ENCODE data around the gene BRD9. TPM values are rescaled to one million over a fixed set of nuclear protein-coding genes. Genes with fewer than 3 reads are reported as not detected.
"Not testable (repeated sequence)": the region's sequence is repeated elsewhere in the genome, so short reads cannot be mapped to it uniquely, and the experiment has no call there.

The BRD9 gene
- total RNA-seq, 1 donor from 2014 or later, result 38.5 TPM

DNA sequence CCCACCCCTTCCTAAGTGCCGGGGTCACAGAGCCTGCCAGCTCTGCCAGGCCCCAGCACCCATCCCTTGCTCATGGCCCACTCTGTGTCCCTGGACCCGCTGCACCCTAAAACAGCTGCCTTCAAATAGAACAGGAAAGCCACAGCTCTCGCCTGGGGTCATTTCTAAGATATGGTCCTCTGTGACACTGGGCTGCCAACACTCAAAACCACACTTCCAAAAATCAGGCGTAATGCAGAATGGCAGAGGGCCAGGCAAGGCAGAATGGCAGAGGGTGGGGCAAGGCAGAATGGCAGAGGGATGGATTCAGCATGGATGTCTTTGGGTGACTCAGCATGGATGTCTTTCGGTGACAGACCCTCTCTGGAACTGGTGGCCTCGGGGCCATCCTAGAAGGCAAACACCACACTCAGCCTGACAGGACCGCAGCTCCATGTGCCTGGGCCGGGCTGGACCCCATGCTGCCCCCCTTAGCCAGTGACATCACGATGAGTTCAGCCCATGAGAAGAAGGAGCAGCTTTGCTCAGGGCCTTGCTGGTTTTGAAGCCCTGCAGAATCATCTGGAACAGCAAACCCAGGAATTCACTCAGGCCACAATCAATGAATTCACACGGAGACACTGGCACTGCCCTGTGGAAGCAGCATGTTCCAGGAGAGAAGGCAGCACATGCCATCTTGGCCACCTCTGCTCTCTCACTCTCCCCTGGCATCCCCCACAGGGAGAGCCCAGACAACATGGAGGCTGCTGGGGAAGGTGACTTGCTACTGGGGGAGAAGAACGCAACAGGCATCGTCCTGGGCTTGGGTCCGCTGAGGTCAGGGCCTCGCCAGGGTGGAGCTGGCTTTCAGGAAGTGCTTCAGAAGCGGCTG, 50.8 kb downstream of the BRD9 start:
- peak; percentile 51 for DNase-seq (ENCODE audit: low spot score)
- not testable (repeated sequence) for ATAC-seq
- intact Hi-C loops (cut with DNase I), result loop anchor here (5.0 kb wide), 1 partner anchor 84 kb away; no protein-coding TSS in a partner anchor

DNA sequence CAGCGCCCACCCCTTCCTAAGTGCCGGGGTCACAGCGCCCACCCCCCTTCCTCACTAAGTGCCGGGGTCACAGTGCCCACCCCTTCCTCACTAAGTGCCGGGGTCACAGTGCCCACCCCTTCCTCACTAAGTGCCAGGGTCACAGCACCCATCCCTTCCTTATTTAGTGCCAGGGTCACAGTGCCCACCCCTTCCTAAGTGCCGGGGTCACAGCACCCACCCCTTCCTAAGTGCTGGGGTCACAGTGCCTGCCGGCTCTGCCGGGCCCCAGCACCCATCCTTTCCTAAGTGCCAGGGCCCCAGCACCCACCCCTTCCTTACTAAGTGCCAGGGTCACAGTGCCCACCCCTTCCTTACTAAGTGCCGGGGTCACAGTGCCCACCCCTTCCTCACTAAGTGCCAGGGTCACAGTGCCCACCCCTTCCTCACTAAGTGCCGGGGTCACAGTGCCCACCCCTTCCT, 51.6 kb downstream of the BRD9 start:
- DNase-seq (ENCODE audit: low spot score), result peak; percentile 49
- intact Hi-C loops (cut with DNase I), result loop anchor here (5.0 kb wide), 1 partner anchor 84 kb away; no protein-coding TSS in a partner anchor
- not testable (repeated sequence) for ATAC-seq

DNA sequence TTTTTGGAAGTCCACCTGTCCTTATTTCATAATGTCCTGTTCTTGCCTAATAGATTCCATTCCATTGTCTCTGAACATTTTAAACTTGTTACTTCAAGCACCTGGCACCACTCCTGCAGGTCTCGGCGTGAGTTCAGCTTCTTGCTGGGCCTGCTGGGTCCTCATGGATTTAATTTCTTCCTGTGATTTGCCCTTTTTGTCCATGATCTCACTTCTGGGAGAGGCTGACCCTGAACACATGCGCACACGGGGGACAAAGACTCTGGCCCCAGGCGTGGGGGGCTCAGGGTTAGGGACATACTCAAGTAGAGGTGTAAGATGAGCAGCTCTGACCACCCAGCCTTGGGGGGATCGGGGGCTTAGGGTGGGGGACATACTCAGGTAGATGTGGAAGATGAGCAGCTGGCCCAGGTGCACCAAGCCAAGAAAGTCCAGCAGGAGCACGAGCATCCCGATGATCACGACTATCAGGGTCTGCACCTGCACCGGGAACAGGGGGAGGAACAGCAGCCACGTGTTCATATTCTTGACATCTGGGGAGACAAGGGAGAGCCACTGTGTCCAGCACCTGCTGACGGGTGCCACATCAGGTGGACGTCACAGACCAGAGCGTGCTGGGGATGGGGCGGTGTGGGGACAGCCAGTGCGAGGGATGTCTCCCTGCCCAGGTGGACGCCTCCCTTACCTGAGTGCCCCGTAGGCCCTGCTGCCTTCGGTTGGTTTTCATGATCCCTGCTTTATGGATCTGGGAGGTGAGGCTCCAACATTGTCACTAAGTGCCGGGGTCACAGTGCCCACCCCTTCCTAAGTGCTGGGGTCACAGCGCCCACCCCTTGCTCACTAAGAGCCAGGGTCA, 52.3 kb downstream of the BRD9 start:
- peak; percentile 60 for DNase-seq (ENCODE audit: low spot score)
- intact Hi-C loops (cut with DNase I), result loop anchor here (5.0 kb wide), 1 partner anchor 83 kb away; no protein-coding TSS in a partner anchor
- ATAC-seq, result not testable (repeated sequence)

DNA sequence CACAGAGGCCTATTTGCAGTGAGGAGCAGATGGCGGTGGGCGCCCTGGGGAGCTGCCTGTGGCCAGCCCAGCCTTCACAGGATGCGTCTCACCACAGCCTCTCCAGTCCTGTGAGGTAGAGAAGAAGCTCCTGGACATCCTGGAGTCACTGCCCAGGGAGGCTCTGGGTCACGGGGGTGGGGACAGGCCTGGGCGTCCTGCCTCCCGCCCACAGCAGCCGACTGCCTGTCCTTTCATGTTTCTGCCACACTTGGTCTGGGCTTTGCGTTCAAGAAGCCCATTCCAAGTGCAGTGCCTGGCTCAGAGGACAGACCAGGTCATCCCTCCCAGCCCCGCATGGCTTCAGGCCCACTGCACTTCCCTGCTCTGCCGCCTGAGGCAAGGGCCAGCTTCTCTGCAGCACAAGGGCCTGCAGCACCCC, 54.2 kb downstream of the BRD9 start:
- DNase-seq (ENCODE audit: low spot score), result peak; percentile 57
- ATAC-seq; intact Hi-C loops (cut with DNase I): not testable (repeated sequence)

DNA sequence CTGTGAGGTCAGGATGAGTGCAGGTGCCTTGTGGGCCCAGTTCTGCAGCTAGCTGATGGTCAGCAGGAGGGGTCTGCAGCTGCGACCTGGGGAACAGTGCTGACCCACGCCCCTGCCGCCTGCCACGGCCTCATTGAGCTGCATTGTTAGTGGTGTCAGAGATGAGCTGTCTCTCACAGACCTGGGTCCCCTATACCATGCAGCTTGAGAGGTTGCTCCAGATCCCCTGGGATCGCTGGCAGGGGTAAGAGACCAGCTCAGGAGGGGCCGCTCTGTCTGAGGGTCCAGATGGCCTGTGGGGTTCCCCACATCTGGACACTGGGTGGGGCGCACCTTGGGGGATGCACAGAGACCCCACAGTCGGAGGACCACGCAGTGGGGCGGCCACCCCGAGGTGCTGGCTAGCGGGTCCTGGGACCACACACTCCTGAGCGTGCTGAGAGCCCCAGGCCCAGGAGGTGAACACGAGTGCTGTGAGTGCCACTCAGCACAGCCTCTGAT, 54.9 kb downstream of the BRD9 start:
- intact Hi-C loops (cut with DNase I); ATAC-seq: not testable (repeated sequence)
- peak; percentile 31 for DNase-seq (ENCODE audit: low spot score)

DNA sequence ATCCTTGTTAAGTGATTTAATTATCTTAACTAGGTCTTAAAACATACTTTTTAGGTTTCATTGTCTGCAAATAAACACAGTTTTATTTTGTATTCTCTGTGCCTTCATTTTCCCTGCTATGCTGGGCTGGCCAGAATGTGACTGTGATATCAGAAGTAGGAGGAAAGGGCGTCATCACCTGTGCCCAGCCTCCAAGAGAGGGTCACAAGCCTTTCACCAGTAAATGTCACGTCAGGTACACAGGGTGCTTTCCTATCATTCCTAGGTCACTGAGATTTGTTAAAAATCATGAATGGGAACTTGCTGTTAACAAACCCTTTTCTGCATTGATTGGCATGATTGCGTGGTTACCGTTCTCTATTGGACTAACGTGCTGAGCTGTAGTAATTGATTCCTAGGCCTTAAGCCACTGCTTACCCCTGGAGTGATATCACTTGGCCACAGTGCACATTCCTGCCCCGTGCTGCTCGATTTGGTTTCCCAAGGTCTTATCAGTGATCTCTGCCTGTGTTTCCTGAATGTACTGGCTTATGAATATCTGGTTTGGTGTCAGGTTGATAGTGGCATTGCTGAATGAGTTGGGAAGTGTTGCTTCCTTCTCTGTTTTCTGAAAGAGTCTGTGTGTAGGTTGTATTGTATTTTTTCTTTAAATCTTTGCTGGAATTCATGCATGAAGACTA, 56.5 kb downstream of the BRD9 start:
- ATAC-seq; intact Hi-C loops (cut with DNase I); DNase-seq (ENCODE audit: low spot score): not testable (repeated sequence)

DNA sequence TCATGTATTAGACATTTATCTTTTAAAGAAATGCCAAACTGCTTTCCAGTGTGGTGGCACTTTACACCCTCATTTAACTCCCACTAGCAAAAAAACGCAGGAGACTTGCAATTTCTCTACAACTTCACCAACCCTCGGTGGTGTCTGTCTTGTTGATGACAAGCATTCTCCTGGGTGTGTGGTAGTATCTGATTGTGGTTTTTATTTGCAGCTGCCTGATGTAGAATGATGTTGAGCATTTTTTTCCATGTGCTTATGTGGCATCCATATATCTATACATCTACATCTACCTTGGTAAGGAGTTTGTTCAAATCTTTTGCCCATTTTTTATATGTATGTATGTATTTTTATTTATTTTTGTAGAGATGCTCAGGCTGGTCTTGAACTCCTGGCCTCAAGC, 58.6 kb downstream of the BRD9 start:
- intact Hi-C loops (cut with DNase I); DNase-seq (ENCODE audit: low spot score); ATAC-seq: not testable (repeated sequence)

DNA sequence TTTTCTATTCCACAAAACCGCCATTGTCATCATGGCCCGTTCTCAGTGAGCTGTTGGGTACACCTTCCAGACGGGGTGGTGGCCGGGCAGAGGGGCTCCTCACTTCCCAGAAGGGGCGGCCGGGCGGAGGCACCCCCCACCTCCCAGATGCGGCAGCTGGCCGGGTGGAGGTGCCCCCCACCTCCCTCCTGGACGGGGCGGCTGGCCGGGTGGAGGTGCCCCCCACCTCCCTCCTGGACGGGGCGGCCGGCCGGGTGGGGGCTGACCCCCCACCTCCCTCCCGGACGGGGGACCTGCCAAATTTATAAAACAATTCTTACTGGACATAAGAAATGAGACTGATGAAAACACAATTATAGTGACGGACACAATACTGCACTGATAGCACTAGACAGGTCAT, 64.4 kb downstream of the BRD9 start:
- ATAC-seq; intact Hi-C loops (cut with DNase I); DNase-seq (ENCODE audit: low spot score): not testable (repeated sequence)

DNA sequence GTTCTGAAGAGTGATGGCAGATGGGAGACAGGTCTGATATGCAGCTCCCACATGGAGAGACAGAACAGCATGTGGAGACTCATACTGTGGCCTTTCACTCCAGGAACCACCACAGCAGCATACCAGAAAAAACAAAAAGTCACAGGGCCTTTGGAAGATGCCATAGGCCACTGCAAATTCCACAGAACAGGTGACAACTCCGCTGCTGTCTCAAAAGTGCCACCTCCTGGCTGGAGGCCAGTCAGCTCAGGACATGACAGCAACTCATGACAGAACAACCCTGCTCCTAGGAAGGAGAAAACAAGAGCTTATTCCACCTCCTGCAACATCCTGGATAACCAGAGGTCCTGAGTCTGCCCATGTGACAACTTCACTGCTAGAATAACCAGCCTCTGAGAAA, 67.1 kb downstream of the BRD9 start:
- intact Hi-C loops (cut with DNase I); DNase-seq (ENCODE audit: low spot score); ATAC-seq: not testable (repeated sequence)

DNA sequence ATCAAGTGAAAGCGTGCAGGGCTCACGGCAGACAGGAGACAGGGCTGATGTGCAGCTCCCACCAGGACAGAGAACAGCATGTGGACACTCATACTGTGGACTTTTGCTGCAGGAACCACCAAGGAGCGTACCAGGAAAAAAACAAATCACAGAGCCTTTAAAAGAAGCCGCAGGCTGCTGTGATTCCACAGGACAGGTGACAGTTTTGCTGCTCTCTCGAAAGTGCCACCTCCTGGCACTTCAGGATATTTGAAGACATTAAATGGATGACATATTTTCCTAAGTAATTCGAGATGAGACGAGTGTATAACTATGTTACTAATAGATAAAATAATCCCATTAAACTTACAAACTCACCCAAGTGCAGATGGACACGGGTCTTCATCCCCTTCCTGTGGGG, 71.1 kb downstream of the BRD9 start:
- intact Hi-C loops (cut with DNase I), result no loop called here
- no peak for DNase-seq (ENCODE audit: low spot score)
- no peak for ATAC-seq

DNA sequence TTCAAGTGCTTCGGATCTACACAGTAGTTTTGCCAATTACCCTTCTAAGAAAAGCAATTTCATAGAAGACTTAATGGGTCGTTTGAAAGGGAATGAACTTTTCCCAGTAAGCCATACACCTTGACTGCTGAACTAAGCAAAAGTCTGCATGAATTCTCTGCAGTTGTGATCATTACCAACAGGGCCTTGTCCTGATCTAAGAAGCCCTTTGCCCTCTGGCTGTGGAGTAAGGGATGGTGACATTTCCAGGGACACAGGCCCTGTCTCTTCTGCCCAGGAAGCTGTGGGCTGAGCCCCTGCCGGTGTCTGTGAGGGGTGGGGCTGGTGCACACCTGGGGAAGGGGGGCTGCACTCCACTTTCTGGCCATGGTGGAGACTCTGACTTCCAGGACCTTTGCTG, 72.4 kb downstream of the BRD9 start:
- ATAC-seq, result no peak
- intact Hi-C loops (cut with DNase I), result no loop called here
- DNase-seq (ENCODE audit: low spot score), result no peak

DNA sequence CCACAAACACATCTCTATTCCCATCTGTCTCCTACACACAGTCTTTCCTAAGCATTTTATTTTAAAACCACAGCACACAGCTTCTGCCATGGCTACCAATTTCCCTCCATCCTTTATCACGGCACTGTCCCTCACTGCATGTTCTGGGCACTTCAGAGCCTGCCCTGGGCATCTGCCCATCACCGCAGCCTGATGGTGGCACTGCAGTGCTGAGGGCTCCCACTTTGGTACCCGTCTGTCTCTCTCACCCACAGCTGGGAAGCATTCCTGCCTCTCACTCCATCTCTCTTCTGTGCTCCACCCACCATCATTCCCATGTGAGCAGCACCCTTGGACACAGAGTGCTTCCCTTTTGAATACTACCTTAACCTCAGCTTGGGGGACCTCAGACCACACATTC, 73.5 kb downstream of the BRD9 start:
- no peak for ATAC-seq
- intact Hi-C loops (cut with DNase I), result no loop called here
- no peak for DNase-seq (ENCODE audit: low spot score)

DNA sequence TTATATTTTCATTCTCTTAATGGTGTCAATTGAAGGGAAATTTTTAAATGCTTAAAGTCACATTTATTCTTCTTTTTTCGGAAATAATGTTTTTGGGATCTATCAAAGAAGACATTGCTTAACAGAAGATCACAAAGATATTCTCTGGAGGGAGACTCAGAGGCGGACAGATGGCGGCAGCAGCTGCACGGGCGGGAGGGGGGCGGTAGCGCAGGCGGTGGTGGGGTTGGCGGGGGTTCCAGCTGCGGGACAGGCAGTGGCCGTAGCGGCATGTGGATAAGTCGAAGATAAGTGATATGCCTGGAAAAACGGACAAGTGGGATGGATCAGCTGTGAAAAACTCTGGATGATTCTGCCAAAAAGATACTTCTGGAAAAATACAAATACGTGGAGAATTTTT, 76.4 kb downstream of the BRD9 start:
- DNase-seq (ENCODE audit: low spot score) (no peak), ATAC-seq (no peak)
- intact Hi-C loops (cut with DNase I), result no loop called here

DNA sequence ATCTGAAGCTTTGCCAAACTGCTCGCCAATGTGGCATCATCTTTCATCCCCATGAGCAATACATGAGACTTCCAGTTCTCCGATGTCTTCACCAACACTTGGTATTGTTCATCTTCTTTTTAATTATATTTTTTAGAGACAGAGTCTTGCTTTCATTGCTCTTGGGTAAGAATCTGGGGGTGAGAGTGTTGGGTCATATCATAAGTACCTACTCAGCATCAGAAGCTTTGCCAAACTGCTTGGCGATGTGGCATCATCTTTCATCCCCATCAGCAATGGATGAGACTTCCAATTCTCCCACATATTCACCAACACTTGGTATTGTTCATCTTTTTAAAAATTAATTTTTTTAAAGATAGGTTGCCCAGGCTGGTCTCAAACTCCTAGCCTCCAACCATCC, 77.2 kb downstream of the BRD9 start:
- intact Hi-C loops (cut with DNase I), result no loop called here
- DNase-seq (ENCODE audit: low spot score), result no peak
- no peak for ATAC-seq

Other genes starting within 250 kb of the BRD9 start
- gene TPPP, start 199.4 kb downstream of the BRD9 start, total RNA-seq, result 3.4 TPM
- gene ZDHHC11B, start 108.1 kb downstream of the BRD9 start, total RNA-seq, result 1.9 TPM
- gene ZDHHC11, start 41.8 kb downstream of the BRD9 start, total RNA-seq, result 4.9 TPM
- 0.89 TPM for gene TRIP13, start 83 bp upstream of the BRD9 start, total RNA-seq
- 0.89 TPM for gene NKD2, start 116.0 kb upstream of the BRD9 start, total RNA-seq
- gene SLC12A7, start 219.3 kb upstream of the BRD9 start, total RNA-seq, result 31.7 TPM